Right atrium auricular region (tissue), 2 donors: ENCODE measurements around the gene CD38. TPM values are rescaled to one million over a fixed set of nuclear protein-coding genes. Genes with fewer than 3 reads are reported as not detected.

Source experiments
- DNase-seq: peaks from one replicate; pipeline ENCODE4 v3.0.0-alpha.2; 2019; ENCODE audit warnings: low spot score
- H3K27ac ChIP-seq, 2 donors: fragments of 200-600 bp; sonication (generic); 1 replicate in 1 of 2; 2 replicates in 1 of 2; pipeline ENCODE4 v1.5.1; 2016 to 2019
- H3K27me3 ChIP-seq, 2 donors: fragments of 200-600 bp; sonication (generic); one replicate each; pipeline versions ENCODE4 v1.5.1 to v1.6.0; 2017 to 2019
- H3K36me3 ChIP-seq: fragments of 200-600 bp; sonication (generic); one replicate; pipeline ENCODE4 v1.5.1; 2016
- H3K4me1 ChIP-seq, 2 donors: fragments of 200-600 bp; sonication (generic); one replicate each; pipeline versions ENCODE4 v1.5.1 to v1.6.0; 2017 to 2019
- H3K4me3 ChIP-seq, 2 donors: fragments of 200-600 bp; sonication (generic); 1 replicate in 1 of 2; 2 replicates in 1 of 2; pipeline ENCODE4 v1.5.1; 2017 to 2019; ENCODE audit warnings: mild to moderate bottlenecking in 1 of 2, moderate library complexity in 1 of 2
- H3K9me3 ChIP-seq, 2 donors: fragments of 200-600 bp; sonication (generic); one replicate each; pipeline ENCODE4 v1.5.1; 2019
- total RNA-seq, 2 donors: library from RNA; depleted of rRNA; stranded (reverse); fragments of >200 nt; gene quantifications; one replicate each; pipeline ENCODE4 v1.1.0, GENCODE V29; 2016
- TF ChIP-seq, protein P1 (sequence below), 2 donors: fragments of 200-600 bp; sonication (generic); IDR thresholded peaks; one replicate each; pipeline ENCODE4 v1.5.1; 2019; ENCODE audit warnings: antibody characterized with exemption in 2 of 2

CD38 gene
- total RNA-seq, 2 donors from 2014 or later = 3.1 to 4.9 TPM

DNA sequence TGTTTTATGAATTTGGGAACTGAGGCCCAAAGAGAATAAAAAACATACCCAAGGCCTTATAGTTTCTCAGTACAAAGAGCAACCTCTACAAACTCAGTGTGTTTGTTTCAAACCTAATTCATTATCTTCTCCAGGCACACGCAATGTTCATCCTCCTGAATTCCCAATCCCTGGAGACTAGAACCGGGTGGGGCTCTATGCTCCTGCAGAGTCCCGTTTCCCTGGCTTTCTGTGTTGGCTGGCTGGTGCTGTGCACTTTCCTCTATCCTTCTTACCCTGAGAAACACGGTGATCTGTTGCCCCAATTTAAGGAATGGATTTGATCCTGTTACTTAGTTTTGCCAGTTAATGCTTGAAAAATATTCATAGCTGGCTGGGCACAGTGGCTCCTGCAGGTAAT is 96.5 kb downstream of the CD38 start:
- H3K4me1 ChIP-seq = no peaks in the 10 kb centered on the region
- H3K9me3 ChIP-seq = peaks cover 0 to 4% of the 10 kb centered on the region in 2 donors
- TF ChIP-seq, protein P1, sequence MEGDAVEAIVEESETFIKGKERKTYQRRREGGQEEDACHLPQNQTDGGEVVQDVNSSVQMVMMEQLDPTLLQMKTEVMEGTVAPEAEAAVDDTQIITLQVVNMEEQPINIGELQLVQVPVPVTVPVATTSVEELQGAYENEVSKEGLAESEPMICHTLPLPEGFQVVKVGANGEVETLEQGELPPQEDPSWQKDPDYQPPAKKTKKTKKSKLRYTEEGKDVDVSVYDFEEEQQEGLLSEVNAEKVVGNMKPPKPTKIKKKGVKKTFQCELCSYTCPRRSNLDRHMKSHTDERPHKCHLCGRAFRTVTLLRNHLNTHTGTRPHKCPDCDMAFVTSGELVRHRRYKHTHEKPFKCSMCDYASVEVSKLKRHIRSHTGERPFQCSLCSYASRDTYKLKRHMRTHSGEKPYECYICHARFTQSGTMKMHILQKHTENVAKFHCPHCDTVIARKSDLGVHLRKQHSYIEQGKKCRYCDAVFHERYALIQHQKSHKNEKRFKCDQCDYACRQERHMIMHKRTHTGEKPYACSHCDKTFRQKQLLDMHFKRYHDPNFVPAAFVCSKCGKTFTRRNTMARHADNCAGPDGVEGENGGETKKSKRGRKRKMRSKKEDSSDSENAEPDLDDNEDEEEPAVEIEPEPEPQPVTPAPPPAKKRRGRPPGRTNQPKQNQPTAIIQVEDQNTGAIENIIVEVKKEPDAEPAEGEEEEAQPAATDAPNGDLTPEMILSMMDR (IDR thresholded peaks at IDR 0.05) = no peak
- H3K4me3 ChIP-seq = no peak overlapping the region
- peak overlapping the region in 1 of 2 donors; percentile 29 for H3K27ac ChIP-seq
- no peaks in the 10 kb centered on the region for H3K36me3 ChIP-seq
- DNase-seq = no peak
- H3K27me3 ChIP-seq = no peaks in the 10 kb centered on the region

DNA sequence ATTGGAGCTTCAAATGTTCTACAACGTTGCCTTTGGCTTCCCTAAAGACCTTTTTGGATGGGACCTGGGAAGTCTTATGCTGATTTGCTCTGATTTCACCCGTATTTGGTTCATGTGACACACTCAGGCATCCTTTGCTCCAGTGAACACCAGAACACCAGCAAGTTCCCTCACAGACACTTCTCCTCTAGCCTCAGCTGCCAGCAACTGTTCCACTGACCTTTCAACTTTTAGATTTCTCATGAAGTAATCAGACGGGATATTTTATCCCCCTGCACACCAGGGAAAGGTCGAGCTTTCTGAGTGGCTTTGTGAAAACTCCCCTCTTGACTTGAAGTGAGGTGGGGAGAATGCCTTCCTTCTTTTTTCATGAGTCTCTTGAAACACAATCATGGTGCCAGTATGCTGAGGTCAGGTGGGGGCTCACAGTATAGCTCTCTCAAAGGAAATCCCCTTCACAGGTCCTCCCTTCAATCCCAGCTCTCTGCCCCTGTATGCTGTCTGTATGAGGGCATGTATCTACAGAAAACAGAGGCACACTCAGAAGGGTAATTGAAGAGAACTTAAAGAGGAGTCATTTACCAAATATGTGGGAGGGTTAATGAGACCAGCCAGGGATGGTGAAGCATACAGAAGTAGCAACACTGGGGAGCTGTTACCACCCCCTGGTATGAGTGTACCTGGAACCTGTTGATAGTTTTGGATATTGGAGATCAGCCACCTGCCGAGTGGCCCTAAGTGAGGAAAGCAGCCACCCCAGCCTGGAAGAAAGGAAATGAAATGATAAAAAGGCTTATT is 97.7 kb downstream of the CD38 start:
- Histone ChIP-seq H3K27me3 (no peaks in the 10 kb centered on the region), H3K4me1 (no peaks in the 10 kb centered on the region), H3K4me3 (no peak overlapping the region), H3K27ac (no peak overlapping the region), H3K36me3 (no peaks in the 10 kb centered on the region), H3K9me3 (peaks cover 0 to 4% of the 10 kb centered on the region in 2 donors)
- no peak for DNase-seq
- TF ChIP-seq, protein P1 (IDR thresholded peaks at IDR 0.05) = no peak

DNA sequence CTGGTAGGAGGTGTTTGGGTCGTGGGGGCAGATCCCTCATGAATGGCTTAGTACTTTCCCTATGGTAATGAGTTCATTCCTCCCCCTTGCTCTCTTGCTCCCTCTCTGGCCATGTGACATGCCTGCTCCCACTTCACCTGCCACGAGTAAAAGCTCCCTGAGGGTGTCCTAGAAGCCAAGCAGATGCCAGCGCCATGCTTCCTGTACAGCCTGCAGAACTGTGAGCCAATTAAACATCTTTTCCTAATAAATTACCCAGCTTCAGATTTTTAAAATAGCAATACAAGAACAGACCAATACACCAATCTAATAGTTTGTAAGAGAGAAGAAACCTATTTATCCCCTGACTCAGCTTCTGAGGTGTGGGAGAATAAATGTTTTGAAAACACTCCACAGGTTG is 99.9 kb downstream of the CD38 start:
- no peak overlapping the region for H3K4me3 ChIP-seq
- TF ChIP-seq, protein P1 (IDR thresholded peaks at IDR 0.05) = no peak
- peaks cover 0 to 4% of the 10 kb centered on the region in 2 donors for H3K9me3 ChIP-seq
- H3K4me1 ChIP-seq = no peaks in the 10 kb centered on the region
- H3K27me3 ChIP-seq = no peaks in the 10 kb centered on the region
- no peak overlapping the region for H3K27ac ChIP-seq
- DNase-seq = no peak
- no peaks in the 10 kb centered on the region for H3K36me3 ChIP-seq

DNA sequence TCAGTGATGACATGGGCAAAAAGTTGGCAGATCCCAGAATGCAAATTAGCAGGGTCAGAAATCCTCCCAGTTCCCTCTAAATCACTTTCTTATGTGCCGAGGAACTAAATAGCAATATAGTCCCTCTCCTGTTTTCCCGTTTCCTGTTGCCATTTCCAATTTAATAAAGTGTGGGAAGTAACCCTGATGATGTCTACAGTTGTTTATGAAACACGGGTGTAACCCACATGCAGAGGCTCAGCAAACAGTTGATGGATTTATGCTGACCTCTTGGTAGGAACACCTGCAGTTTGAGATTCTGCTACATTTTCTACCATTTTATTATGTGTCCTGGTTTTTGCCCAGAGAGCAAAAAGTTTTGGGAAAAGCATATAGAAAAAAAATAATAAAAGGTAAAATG is 103.7 kb downstream of the CD38 start:
- TF ChIP-seq, protein P1 (IDR thresholded peaks at IDR 0.05) = no peak

DNA sequence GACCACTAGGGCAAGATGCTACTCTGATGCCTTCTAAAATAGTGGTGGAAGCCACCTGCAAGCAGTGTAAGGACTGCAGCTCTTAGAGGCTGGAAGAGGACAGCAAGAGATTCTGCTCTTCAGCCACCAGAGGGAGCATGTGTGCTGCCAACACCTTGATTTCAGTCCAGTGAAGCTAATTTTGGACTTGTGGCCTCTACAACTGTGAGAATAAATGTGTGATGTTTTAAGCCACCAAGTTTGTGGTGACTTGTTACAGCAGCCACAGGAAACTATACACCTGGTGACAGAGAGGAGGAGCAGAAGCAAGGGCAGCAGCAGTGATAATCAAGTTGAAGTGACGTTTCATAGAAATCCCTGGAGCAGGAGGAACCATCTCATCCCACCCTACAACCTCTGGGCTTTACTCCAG is 104.6 kb downstream of the CD38 start:
- H3K27ac ChIP-seq = no peak overlapping the region
- H3K4me3 ChIP-seq = no peak overlapping the region
- H3K4me1 ChIP-seq = no peaks in the 10 kb centered on the region
- H3K36me3 ChIP-seq = no peaks in the 10 kb centered on the region
- peak; percentile 63 for DNase-seq
- H3K9me3 ChIP-seq = peaks cover 0 to 4% of the 10 kb centered on the region in 2 donors
- TF ChIP-seq, protein P1 (IDR thresholded peaks at IDR 0.05) = peak; percentile 82 to 89
- no peaks in the 10 kb centered on the region for H3K27me3 ChIP-seq

More for the DNA sequence above, 103.7 kb downstream of the CD38 start:
- Histone ChIP-seq H3K27ac (no peak overlapping the region), H3K9me3 (peaks cover 0 to 4% of the 10 kb centered on the region in 2 donors), H3K27me3 (no peaks in the 10 kb centered on the region), H3K36me3 (no peaks in the 10 kb centered on the region), H3K4me1 (no peaks in the 10 kb centered on the region), H3K4me3 (no peak overlapping the region)
- DNase-seq = no peak
